ENCODE data around the gene OMP. TPM values are rescaled to one million over a fixed set of nuclear protein-coding genes. Genes with fewer than 3 reads are reported as not detected.

OMP gene
- total RNA-seq, 2 donors from 2014 or later, result 8.0 TPM; not detected in 1

- WGBS, result 92% methylated on average over 6 of the region's 6 CpGs
- Histone ChIP-seq H3K36me3 (no peaks in the 10 kb centered on the region), H3K4me3 (no peak overlapping the region), H3K9me3 (no peaks in the 10 kb centered on the region), H3K27me3 (replicated peaks; ENCODE audit: insufficient read depth) (no peaks in the 10 kb centered on the region), H3K4me1 (replicated peaks) (peaks cover 10% of the 10 kb centered on the region), H3K27ac (no peak overlapping the region)
- intact Hi-C loops (cut with DNase I), result no loop called here
- TF ChIP-seq POLR2A (IDR thresholded peaks at IDR 0.05) (no peak), POLR2AphosphoS5 (IDR thresholded peaks at IDR 0.05) (no peak), CTCF (IDR thresholded peaks at IDR 0.05) (no peak)
- DNase-seq (ENCODE audit: low spot score), result no peak
These were observed 17.0 kb upstream of the OMP start for GRCh38 chr11:77085652-77086051.

- H3K4me1 ChIP-seq (replicated peaks), result peaks cover 10% of the 10 kb centered on the region
- no peaks in the 10 kb centered on the region for H3K36me3 ChIP-seq
- no peak for TF ChIP-seq POLR2AphosphoS5 (IDR thresholded peaks at IDR 0.05)
- no peak for TF ChIP-seq POLR2A (IDR thresholded peaks at IDR 0.05)
- no peak for TF ChIP-seq CTCF (IDR thresholded peaks at IDR 0.05)
- DNase-seq (ENCODE audit: low spot score), result no peak
- intact Hi-C loops (cut with DNase I), result no loop called here
- 85% methylated on average over 23 of the region's 23 CpGs for WGBS
- H3K4me3 ChIP-seq, result no peak overlapping the region
- H3K27me3 ChIP-seq (replicated peaks; ENCODE audit: insufficient read depth), result no peaks in the 10 kb centered on the region
- no peaks in the 10 kb centered on the region for H3K9me3 ChIP-seq
- peak overlapping the region in 1 of 2 donors; percentile 33 for H3K27ac ChIP-seq
These were observed 15.8 kb upstream of the OMP start for GRCh38 chr11:77086521-77087472.

DNA sequence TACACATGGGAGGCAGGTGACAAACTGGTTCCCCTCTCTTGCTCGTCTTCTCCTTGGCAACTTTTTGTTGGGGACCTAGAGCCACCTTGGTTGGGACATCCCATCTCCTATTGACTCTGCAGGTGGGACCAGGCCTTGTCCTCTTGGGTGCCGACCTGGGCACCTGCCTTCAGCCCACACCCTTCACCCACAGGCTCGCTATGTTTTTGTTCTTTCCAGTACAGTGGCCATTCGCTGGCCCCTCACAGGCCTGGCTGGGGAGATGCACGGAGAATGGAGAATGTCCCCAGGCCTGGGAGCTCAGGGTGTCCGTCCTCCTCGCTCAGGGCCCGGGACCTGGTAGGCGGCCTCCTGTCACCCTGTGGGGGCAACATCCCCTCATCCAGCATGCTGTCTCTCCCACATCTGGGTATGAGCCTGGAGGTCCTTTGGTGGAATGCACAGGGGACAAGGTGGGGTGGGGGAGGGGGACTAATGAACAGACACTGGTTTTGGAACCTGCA lies 14.9 kb upstream of the OMP start:
- no peak overlapping the region for H3K4me3 ChIP-seq
- DNase-seq (ENCODE audit: low spot score), result no peak
- H3K27ac ChIP-seq, result peak overlapping the region in 1 of 2 donors; percentile 33
- no peaks in the 10 kb centered on the region for H3K36me3 ChIP-seq
- WGBS, result 97% methylated on average over 9 of the region's 9 CpGs
- TF ChIP-seq POLR2AphosphoS5 (IDR thresholded peaks at IDR 0.05) (no peak), POLR2A (IDR thresholded peaks at IDR 0.05) (no peak), CTCF (IDR thresholded peaks at IDR 0.05) (no peak)
- peaks cover 10% of the 10 kb centered on the region for H3K4me1 ChIP-seq (replicated peaks)
- no peaks in the 10 kb centered on the region for H3K9me3 ChIP-seq
- intact Hi-C loops (cut with DNase I), result no loop called here
- H3K27me3 ChIP-seq (replicated peaks; ENCODE audit: insufficient read depth), result no peaks in the 10 kb centered on the region

DNA sequence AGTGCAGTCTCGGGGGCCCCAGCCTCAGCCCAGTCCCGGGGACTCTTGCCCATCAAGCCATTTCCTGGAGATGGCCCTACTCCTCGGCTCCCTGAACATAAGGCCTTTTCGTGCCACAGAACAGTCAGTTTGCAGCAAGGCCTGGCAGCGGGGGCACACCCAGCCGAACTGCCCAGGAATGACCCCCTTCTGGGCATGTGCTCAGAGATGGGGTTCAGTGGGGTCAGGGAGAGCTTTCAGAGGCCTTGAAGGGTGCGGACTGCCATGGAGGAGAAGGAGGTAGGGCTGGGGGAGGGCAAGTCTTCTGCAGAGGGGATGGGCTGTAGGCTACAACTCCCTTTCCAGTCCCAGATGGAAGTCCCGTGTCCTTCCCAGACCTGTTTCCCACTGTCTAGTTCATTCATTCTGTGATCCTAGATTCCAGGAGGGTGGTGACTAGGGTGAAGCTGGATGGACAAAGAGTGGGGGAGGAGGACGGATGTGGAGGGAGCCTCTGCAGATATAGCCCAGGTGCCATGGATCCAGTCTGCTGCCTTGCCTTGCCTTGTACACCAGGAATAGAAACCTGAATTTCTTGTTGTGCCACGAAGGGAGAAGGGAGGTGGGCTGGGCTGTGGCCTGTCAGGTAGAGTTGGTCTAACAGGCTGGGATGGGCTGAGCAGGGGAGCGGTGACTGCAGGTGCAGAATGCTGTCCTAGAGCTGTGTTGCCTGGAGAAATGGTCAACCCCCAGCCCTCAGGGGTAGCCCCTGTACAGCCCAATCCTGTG lies 14.2 kb upstream of the OMP start:
- Histone ChIP-seq H3K9me3 (no peaks in the 10 kb centered on the region), H3K4me3 (no peak overlapping the region), H3K4me1 (replicated peaks) (peaks cover 10% of the 10 kb centered on the region), H3K36me3 (no peaks in the 10 kb centered on the region), H3K27ac (peak overlapping the region; percentile 19 to 33), H3K27me3 (replicated peaks; ENCODE audit: insufficient read depth) (no peaks in the 10 kb centered on the region)
- peak in 1 of 4 experiments; percentile 4 for TF ChIP-seq CTCF (IDR thresholded peaks at IDR 0.05)
- TF ChIP-seq POLR2AphosphoS5 (IDR thresholded peaks at IDR 0.05), result peak; percentile 88
- TF ChIP-seq POLR2A (IDR thresholded peaks at IDR 0.05), result no peak
- peak; percentile 83 for DNase-seq (ENCODE audit: low spot score)
- intact Hi-C loops (cut with DNase I), result no loop called here
- 71% methylated on average over 11 of the region's 11 CpGs for WGBS
